Neural crest cell (in vitro differentiated cells): ENCODE results near the gene KRTAP5-11. TPM values are rescaled to one million over a fixed set of nuclear protein-coding genes. Genes with fewer than 3 reads are reported as not detected.
A peak's percentile ranks its signal among the peaks of the same experiment; 100 is the strongest.
"Not testable (repeated sequence)": the region's sequence is repeated elsewhere in the genome, so short reads cannot be mapped to it uniquely, and the experiment has no call there.

ENCODE experiments used
- DNase-seq: peaks from one replicate; pipeline ENCODE4 v3.0.0; 2021; ENCODE audit warnings: low read depth, mixed read lengths, low spot score
- H3K27ac Mint-ChIP-seq: one replicate; pipeline ENCODE4 v1.8.0; 2021; ENCODE audit warnings: mild to moderate bottlenecking, mixed read lengths; ENCODE audit not compliant: unreplicated experiment
- H3K27me3 Mint-ChIP-seq: 2 replicates; pipeline ENCODE4 v1.8.0; 2021; ENCODE audit warnings: low read depth, mild to moderate bottlenecking, mixed read lengths
- H3K36me3 Mint-ChIP-seq: 2 replicates; pipeline ENCODE4 v1.8.0; 2021; ENCODE audit warnings: low read depth, mild to moderate bottlenecking, mixed read lengths
- H3K4me1 Mint-ChIP-seq: 2 replicates; pipeline ENCODE4 v1.8.0; 2021; ENCODE audit warnings: mixed read lengths
- H3K4me3 Mint-ChIP-seq: one replicate; pipeline ENCODE4 v1.8.0; 2021; ENCODE audit warnings: mild to moderate bottlenecking, mixed read lengths
- H3K9me3 Mint-ChIP-seq: 2 replicates; pipeline ENCODE4 v1.8.0; 2021; ENCODE audit warnings: mixed read lengths
- total RNA-seq: library from RNA; stranded (reverse); gene quantifications from 2 replicates; pipeline ENCODE4 v1.2.1, GENCODE V29; 2021
- TF ChIP-seq, protein P1 (sequence below): fragments of 200-600 bp; sonication (generic); conservative IDR thresholded peaks from 2 replicates; pipeline ENCODE4 v1.5.0; 2021; ENCODE audit warnings: antibody characterized with exemption, mild to moderate bottlenecking

Gene KRTAP5-11
- total RNA-seq, 1 donor from 2014 or later: not detected

DNA sequence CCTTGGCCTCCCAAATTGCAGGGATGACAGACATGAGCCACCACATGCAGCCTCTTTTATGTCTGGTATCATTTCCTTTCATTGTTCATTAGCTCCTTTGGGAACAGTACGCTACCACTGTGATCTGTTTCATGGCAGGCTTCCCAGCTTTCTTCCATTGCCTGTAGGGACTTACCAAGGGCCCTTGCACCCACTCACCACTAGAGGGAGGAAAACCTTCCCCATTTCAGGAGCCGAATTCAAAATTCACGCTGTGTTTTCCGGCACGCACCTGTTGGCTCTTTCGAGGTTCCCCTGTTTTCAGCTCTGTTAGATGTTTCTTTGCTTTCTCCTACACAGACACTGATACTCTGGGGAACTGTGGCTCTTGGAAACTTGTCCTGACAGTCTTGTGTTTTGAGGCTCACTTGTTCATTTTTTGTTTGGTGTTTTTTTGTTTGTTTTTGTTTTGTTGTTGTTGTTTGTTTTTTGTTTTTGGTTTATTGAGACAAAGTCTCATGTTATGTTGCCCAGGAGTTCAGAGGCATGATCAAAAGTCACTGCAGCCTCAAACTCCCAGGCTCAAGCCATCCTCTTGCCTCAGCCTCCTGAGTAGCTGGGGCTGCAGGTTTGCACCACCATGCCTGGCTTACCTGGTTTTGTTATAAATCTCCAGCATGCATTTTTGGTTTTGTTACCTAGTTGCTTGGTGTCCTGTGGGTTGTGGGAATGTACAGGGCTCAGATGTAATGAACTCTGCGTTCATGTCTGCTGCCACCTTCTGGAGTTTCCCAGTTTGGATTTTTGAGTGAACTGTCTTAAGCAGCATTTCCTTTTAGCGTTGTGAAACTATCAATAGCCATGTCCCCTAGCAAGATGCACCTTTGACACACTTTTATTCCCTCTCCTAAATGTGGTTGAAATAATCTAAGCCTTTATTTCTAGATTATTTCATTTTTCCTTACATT, 2.3 kb downstream of the KRTAP5-11 start:
- Mint-ChIP-seq H3K27ac (peak overlapping the region; percentile 72), H3K27me3 (peaks cover 6% of the 10 kb centered on the region)
- DNase-seq: peak; percentile 37

DNA sequence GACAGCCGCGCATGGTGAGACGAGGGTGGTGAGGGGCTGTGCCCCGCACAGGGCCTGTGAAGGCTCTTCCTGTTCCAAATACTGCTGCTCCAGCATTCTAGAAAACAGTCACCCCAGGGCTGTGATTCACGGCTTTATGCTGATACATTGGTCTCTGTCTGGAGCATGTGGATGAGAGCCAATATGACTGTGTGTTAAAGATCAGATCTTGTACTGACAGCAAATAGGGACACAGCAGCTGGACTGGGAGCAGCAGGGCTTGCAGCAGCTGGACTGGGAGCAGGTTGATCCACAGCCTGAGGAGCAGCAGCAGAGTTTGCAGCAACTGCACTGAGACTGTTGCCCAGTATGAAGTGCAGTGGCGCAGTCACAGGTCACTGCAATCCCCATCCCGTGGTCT, 3.2 kb downstream of the KRTAP5-11 start:
- H3K4me3 Mint-ChIP-seq, H3K9me3 Mint-ChIP-seq, H3K27ac Mint-ChIP-seq, H3K36me3 Mint-ChIP-seq, DNase-seq, H3K27me3 Mint-ChIP-seq: not testable (repeated sequence)
- peaks cover 15% of the 10 kb centered on the region for H3K4me1 Mint-ChIP-seq

More for the DNA sequence above, 2.3 kb downstream of the KRTAP5-11 start:
- H3K4me3 Mint-ChIP-seq: peak overlapping the region; percentile 8
- peaks cover 15% of the 10 kb centered on the region for H3K4me1 Mint-ChIP-seq
- no peaks in the 10 kb centered on the region for H3K36me3 Mint-ChIP-seq
- H3K9me3 Mint-ChIP-seq: no peaks in the 10 kb centered on the region
- TF ChIP-seq, protein P1, sequence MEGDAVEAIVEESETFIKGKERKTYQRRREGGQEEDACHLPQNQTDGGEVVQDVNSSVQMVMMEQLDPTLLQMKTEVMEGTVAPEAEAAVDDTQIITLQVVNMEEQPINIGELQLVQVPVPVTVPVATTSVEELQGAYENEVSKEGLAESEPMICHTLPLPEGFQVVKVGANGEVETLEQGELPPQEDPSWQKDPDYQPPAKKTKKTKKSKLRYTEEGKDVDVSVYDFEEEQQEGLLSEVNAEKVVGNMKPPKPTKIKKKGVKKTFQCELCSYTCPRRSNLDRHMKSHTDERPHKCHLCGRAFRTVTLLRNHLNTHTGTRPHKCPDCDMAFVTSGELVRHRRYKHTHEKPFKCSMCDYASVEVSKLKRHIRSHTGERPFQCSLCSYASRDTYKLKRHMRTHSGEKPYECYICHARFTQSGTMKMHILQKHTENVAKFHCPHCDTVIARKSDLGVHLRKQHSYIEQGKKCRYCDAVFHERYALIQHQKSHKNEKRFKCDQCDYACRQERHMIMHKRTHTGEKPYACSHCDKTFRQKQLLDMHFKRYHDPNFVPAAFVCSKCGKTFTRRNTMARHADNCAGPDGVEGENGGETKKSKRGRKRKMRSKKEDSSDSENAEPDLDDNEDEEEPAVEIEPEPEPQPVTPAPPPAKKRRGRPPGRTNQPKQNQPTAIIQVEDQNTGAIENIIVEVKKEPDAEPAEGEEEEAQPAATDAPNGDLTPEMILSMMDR: peak; percentile 88

DNA sequence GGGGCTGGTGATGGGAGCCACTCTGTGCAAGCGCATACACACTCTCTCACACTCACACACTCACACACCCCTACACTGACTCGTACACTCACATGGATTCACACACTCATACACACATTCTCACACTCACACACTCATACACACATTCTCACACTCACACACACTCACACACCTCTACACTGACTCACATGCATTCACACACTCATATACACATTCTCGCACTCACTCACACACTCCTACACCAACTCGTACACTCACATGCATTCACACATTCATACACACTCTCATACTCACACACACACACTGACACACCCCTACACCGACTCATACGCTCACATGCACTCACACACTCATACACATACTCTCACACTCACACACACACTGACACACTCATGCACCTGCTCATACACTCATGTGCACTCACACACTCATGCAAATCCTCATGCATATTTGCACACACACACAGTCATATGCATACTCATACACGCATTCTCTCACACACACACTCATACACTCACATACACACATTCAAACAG, 5.1 kb downstream of the KRTAP5-11 start:
- no peak overlapping the region for H3K27ac Mint-ChIP-seq
- H3K4me3 Mint-ChIP-seq: no peak overlapping the region
- H3K9me3 Mint-ChIP-seq: no peaks in the 10 kb centered on the region
- TF ChIP-seq, protein P1: no peak
- DNase-seq: no peak
- peaks cover 4% of the 10 kb centered on the region for H3K27me3 Mint-ChIP-seq
- no peaks in the 10 kb centered on the region for H3K36me3 Mint-ChIP-seq
- H3K4me1 Mint-ChIP-seq: peaks cover 15% of the 10 kb centered on the region

DNA sequence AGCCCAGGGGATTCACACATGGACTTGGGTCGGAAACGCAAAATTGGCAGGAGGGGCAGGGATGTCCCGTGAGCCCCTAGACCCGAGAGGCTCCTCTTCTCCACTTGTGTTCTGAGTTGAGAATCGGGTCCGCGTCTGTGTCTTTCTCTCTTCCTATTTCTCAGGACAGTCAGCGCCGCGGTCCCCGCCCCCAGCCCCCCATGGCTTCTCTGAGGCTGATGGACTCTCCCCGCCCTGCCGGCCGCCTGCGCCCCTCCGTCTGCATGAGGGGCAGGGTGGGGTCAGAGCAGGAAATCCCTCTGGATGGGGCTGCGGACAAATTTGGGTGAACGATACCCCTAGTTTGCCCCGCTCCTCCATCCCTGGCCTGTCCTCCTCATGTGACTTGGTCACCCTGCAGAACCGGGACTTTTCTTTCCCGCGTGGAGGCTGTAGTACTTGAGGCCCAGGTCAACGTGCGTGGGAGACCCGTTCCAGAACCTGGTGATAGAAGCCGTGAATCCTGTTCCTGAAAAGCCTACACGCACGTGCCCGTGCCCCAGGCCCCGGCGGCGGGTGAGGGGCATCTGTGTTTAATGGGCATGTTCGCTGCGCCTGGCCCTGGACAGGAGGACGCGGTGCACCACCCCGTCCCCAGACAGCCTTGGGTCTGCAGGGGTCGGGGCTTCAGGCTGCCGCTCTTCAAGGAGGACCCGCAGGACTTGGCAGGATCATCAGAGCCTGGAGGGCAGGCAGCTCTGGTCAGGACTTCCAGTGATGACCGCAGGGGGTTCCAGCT, 5.8 kb downstream of the KRTAP5-11 start:
- H3K4me1 Mint-ChIP-seq: peaks cover 15% of the 10 kb centered on the region
- H3K9me3 Mint-ChIP-seq, H3K4me3 Mint-ChIP-seq, H3K27me3 Mint-ChIP-seq, DNase-seq, H3K36me3 Mint-ChIP-seq, H3K27ac Mint-ChIP-seq: not testable (repeated sequence)

DNA sequence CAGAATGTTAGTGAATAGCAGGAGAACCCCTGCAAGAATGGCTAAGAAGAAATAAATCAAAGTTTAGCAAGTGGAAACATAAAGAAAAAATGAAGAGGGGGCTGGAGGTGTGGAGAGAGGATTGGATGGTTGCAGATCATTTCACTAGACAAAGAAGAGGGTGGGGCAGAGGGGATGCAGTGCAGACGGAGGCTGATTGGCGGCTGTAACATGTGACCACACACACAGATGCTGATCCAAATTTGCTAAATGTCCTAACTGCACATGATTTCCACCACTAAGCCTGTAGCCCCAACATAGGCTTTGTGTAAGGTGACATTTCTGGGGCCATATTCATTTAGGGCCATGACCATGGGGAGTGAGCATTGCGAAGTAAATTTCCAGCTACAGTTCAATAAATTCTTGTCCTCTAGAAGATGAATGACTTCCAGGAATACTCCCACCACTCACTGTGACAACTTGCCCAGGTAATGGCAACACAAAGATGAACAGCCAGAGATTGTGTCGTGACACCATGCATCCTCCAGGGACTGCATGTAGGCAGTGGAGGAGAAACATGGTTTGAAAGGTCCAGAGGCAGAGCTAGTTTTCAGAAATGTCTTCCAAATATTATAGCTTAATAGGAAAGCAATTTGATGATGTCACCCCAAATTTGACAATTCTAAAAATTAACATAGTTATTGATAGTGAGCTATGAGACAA, 6.8 kb downstream of the KRTAP5-11 start:
- no peak for DNase-seq
- H3K9me3 Mint-ChIP-seq: no peaks in the 10 kb centered on the region
- H3K4me3 Mint-ChIP-seq: no peak overlapping the region
- H3K27ac Mint-ChIP-seq: no peak overlapping the region
- TF ChIP-seq, protein P1: no peak
- H3K36me3 Mint-ChIP-seq: no peaks in the 10 kb centered on the region
- H3K27me3 Mint-ChIP-seq: no peaks in the 10 kb centered on the region
- H3K4me1 Mint-ChIP-seq: peaks cover 11% of the 10 kb centered on the region

- Mint-ChIP-seq H3K9me3 (no peaks in the 10 kb centered on the region), H3K4me3 (no peak overlapping the region), H3K4me1 (no peaks in the 10 kb centered on the region)
Measured at GRCh38 chr11:71574418-71574817, 8.3 kb downstream of the KRTAP5-11 start.

More at GRCh38 chr11:71574418-71574817, 8.3 kb downstream of the KRTAP5-11 start:
- Mint-ChIP-seq H3K27ac (no peak overlapping the region), H3K27me3 (no peaks in the 10 kb centered on the region), H3K36me3 (no peaks in the 10 kb centered on the region)
- no peak for DNase-seq
- TF ChIP-seq, protein P1: no peak
